ENCODE results near the gene MTX1. TPM values are rescaled to one million over a fixed set of nuclear protein-coding genes. Genes with fewer than 3 reads are reported as not detected.
"Not testable (repeated sequence)": the region's sequence is repeated elsewhere in the genome, so short reads cannot be mapped to it uniquely, and the experiment has no call there.

MTX1 gene
- total RNA-seq = 28.4 TPM
- long read RNA-seq, transcript MTX1-202 (8 exons, 1,632 nt) = major isoform, 28 of 36 reads
- long read RNA-seq, partial matches to known transcripts = 1 of 36 reads
- long read RNA-seq, other reads (novel, unspliced or antisense) = 3 of 36 reads

- H3K27me3 ChIP-seq = no peaks in the 10 kb centered on the region
- H3K27ac ChIP-seq = peak within 1 kb of the TSS; percentile 100
- no peaks in the 10 kb centered on the region for H3K9me3 ChIP-seq
- peak; percentile 88 for ATAC-seq
- peak within 1 kb of the TSS; percentile 90 for H3K4me3 ChIP-seq
- no peak for TF ChIP-seq CTCF (IDR thresholded peaks at IDR 0.05)
- intact Hi-C loops (cut with DNase I) = no loop called here
- peak; percentile 94 for DNase-seq
- no peaks in the 10 kb centered on the region for H3K36me3 ChIP-seq
- H3K4me1 ChIP-seq = peaks cover 28% of the 10 kb centered on the region
Observed at GRCh38 chr1:155208541-155209311, at the start of gene MTX1. TSS of gene MTX1 (plus strand) at chr1:155208695. CDS start at chr1:155208805, 110 bp downstream.

- Histone ChIP-seq H3K9me3 (no peaks in the 10 kb centered on the region), H3K4me3 (no peak overlapping the region), H3K27me3 (no peaks in the 10 kb centered on the region), H3K4me1 (no peaks in the 10 kb centered on the region), H3K36me3 (no peaks in the 10 kb centered on the region), H3K27ac (no peak overlapping the region)
- peak; percentile 21 for DNase-seq
- intact Hi-C loops (cut with DNase I) = no loop called here
- no peak for TF ChIP-seq CTCF (IDR thresholded peaks at IDR 0.05)
- ATAC-seq = no peak
Observed at GRCh38 chr1:155158991-155159390, 49.5 kb upstream of the MTX1 start.

- H3K36me3 ChIP-seq = no peaks in the 10 kb centered on the region
- intact Hi-C loops (cut with DNase I) = no loop called here
- no peaks in the 10 kb centered on the region for H3K9me3 ChIP-seq
- no peak overlapping the region for H3K27ac ChIP-seq
- no peak overlapping the region for H3K4me3 ChIP-seq
- H3K27me3 ChIP-seq = no peaks in the 10 kb centered on the region
- TF ChIP-seq CTCF (IDR thresholded peaks at IDR 0.05) = no peak
- DNase-seq (peak; percentile 35), ATAC-seq (no peak)
- H3K4me1 ChIP-seq = no peaks in the 10 kb centered on the region
Observed at GRCh38 chr1:155160128-155160527, 48.4 kb upstream of the MTX1 start.

GRCh38 chr1:155162631-155163030, 45.9 kb upstream of the MTX1 start:
- peaks cover 14% of the 10 kb centered on the region for H3K4me1 ChIP-seq
- H3K4me3 ChIP-seq; H3K9me3 ChIP-seq; DNase-seq; ATAC-seq; H3K27me3 ChIP-seq; H3K36me3 ChIP-seq; intact Hi-C loops (cut with DNase I); H3K27ac ChIP-seq: not testable (repeated sequence)

- H3K4me3 ChIP-seq; H3K27me3 ChIP-seq; H3K9me3 ChIP-seq; H3K36me3 ChIP-seq; intact Hi-C loops (cut with DNase I); H3K27ac ChIP-seq; DNase-seq; ATAC-seq: not testable (repeated sequence)
- peaks cover 17% of the 10 kb centered on the region for H3K4me1 ChIP-seq
Observed at GRCh38 chr1:155163785-155164184, 44.7 kb upstream of the MTX1 start.

GRCh38 chr1:155164625-155165024, 43.9 kb upstream of the MTX1 start:
- not testable (repeated sequence) for H3K9me3 ChIP-seq, DNase-seq, ATAC-seq, H3K4me3 ChIP-seq, H3K27me3 ChIP-seq, H3K27ac ChIP-seq
- intact Hi-C loops (cut with DNase I) = loop anchor here (5.0 kb wide), 1 partner anchor 72 kb away; no protein-coding TSS in a partner anchor
- Histone ChIP-seq H3K4me1 (peaks cover 17% of the 10 kb centered on the region), H3K36me3 (peaks cover 11% of the 10 kb centered on the region)

GRCh38 chr1:155166051-155166470, 42.4 kb upstream of the MTX1 start:
- ATAC-seq (no peak), DNase-seq (peak; percentile 54)
- Histone ChIP-seq H3K4me3 (no peak overlapping the region), H3K27ac (peak overlapping the region; percentile 75), H3K9me3 (no peaks in the 10 kb centered on the region), H3K27me3 (no peaks in the 10 kb centered on the region), H3K4me1 (peaks cover 17% of the 10 kb centered on the region), H3K36me3 (peaks cover 26% of the 10 kb centered on the region)
- intact Hi-C loops (cut with DNase I) = loop anchor here (5.0 kb wide), 1 partner anchor 74 kb away; no protein-coding TSS in a partner anchor
- no peak for TF ChIP-seq CTCF (IDR thresholded peaks at IDR 0.05)

All from upper lobe of right lung (tissue), 1 donor.